RKO (cell line): ENCODE results near the gene KIF12.
"Not testable (repeated sequence)": the region's sequence is repeated elsewhere in the genome, so short reads cannot be mapped to it uniquely, and the experiment has no call there.

Experiments used
- DNase-seq: peaks from one replicate; pipeline ENCODE4 v3.0.0-alpha.2; 2016; ENCODE audit warnings: low spot score

KIF12 gene

DNA sequence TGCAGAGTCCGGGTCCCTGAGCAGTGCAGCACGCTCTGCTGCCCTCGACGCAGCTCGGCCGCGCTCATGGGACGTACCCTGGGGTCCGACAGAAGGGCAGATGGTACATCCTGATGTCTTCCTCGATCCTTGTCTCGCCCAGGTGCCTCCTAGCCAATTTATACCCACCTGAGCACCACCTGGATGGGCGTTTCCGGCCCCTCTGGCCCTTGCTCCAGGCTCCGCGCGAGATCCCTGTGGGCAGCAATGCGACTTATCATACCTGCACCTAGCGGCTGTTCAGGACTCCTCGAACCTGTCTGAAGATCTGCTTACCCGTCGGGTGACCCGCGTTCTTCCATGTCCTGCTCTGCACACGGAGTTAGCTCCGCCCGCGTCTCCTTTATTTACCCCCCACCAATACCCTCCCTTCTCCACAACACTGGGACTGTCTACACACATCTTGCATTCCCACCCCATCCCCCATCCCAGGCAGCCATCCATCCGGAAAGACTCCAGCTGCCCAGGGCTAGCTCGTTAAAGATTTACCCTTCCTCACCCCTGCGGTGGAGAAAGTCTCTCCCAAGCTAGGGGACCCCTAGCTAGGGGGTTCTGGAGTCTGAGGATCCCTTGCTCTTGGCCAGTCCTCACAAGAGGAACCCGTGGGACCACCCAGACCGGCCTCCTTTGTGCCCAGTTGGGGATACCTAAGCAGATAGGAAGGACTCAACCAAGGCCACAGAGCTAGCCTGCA is at the start of gene KIF12:
Gene KIF12, minus strand, starts transcription at position 357 of the 733 bp plus-strand sequence. Its CDS starts 16 bp downstream, at position 341.
- DNase-seq = no peak

DNA sequence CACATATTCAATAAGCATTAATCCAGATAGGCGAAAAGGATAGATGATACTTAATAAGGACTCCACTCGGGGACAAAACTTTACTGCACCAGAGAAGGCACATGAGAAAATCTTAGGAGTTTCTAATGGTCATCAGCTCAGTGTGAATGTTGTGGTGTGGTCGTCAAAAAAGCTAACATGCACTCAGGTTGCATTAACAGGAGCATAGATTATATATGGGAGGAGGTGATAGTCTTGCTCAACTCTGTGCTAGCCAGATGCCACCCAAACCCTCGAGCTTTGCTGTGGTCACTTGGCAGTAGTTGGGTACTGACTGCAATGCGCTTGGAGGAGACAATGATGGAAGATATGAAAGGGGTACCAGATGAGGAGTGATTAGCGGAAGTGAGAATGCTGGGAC is 47.6 kb upstream of the KIF12 start:
- DNase-seq = no peak

DNA sequence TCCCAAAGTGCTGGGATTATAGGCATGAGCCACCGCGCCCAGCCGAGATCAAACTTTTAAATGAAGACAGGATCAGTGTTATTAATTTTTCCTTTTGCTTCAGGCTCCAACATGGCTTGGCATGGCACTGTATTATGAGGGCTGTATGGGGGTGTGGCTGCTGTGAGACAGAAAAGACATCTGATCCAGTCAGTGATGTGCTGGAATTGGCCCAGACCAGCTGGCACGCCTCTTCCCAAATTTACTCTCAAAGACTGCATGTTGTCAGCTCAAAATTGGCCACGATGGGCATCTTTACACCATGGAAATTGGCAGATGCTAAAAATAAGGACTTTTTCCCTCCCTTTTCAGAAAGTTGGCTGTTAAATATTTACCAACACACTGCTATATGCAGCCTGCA is 44.1 kb upstream of the KIF12 start:
- no peak for DNase-seq

DNA sequence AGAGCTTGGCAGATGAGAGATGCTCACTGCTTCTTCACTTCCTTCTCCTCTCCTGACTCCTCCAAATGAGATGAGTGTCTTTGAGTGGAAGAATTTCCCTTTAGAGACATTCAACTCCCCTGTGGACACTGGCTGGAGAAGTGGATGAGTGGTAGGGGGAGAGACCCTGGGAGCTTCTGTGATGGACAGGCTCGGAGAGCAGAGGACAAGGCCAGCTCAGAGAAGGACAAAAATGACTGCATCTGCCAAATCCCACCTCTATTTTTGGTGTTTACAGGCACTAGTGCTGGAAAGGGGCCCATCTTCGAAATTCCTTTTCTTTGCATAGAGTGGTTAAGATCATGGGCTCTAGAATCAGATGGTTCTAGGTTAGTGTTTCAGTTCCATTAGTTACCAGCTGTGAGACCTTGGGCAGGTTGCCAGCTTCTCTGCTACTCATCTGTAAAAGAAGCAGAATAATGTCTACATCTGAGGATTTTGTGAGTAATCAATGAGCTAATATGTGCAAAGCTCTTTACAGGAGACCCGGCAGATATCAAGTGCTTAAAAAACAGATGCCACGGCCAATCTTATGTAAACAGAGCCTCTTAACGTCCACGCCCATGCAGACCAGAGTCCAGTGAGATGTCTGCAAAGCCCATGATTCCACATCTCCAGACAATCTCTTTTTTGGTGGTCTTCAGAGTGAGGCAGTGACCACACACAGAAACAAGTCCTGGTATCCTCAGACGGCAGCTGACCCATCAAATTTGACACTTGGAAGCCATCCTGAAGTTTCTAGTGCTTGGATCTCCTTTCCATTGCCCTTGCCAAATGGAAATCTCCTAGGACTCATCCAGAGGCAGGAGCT is 42.7 kb upstream of the KIF12 start:
- peak; percentile 17 for DNase-seq

DNA sequence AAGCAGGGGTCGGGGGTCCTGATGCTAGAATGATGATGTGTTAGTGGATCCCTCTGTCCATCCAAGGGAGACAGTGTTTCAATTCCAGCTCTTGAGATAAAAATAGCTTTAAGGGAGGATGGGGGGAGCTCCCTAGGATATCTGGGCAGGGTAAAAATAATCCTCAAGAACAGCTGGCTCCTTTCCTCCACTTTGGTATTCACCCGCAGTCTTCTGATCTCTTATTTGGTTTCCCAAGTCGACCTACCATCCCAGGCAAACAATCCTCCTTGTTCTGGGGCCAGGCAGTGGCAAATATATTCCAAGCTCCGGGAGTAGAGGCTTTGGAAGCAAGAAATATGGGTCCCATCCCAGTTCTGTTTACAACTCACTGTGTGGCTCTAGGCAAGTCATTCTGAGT is 41.8 kb upstream of the KIF12 start:
- no peak for DNase-seq

DNA sequence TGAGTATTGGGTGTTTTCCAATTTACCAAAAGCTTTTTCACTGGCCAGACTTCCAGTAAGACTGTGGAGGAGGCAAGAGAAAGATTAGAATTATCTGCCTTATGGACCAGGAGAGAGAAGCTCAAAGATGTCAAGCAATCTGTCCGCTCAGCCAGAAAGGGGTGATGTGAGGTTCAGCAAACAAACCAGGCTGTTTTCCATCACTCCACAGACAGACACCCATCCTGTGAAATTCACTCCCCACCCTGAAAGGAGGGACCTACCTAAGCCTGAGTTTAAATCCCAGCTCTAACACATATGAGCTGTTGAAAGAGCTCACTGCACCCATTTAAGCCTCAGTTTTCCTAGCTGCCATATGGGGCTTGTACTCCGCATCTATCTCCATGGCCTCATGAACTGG is 41.3 kb upstream of the KIF12 start:
- no peak for DNase-seq

DNA sequence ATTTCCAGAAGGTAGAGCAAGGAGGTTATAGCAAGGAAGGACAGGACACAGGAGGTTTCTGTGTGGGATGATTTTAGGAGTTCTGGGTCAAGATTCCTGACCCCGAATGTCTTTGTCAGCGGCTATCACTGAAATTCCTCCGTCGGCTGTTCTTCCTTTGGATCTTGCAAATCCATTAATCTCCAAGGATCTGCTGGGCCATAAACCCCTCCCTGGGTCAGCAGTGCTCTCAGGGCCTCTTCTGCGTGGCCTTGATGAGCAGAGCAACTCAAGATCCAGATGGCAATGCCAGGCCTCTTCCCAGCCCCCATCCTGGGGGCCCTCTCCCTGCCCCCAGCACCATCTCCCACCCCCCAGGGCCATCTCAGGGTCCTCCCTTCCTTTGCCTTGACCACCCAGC is 40.0 kb upstream of the KIF12 start:
- DNase-seq = no peak

DNA sequence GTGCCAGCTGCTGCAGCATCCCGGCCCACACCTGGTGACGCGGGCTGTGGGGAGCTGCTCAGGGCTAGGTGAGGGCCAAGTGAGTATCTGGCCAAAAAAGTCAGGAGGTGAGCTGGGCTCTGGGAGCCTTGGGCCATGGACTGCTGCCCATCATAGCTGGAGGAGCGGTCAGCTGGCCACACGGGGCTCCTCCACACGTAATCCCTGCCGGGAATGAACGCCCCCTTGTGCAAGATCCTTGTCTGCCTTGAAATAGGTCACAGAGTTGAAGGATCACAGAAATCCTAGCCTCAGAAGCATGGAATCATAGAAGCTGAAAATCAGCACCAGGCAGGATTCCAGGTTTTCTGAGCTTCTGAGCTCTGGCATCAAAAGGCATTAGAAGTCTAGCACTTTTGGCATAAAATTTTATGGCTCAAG is 39.5 kb upstream of the KIF12 start:
- DNase-seq = no peak

DNA sequence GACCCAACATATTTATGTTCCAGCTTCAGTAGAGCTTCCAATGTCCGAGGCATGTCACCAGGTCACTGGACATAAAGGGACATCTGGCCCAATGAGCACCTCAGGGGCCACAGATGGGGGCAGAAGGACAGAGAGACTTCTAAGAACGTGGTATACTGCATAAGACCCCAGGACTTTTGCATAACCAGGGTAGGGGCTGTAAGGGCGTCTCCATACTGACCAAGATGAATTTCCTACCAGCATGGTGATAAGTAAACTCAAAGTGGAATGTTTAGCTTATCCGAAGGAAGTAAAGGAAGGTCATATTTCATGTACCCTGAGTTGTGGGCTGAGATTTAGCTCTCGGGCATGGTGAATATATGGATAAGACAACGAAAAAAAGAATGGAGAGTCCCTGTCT is 38.7 kb upstream of the KIF12 start:
- no peak for DNase-seq

DNA sequence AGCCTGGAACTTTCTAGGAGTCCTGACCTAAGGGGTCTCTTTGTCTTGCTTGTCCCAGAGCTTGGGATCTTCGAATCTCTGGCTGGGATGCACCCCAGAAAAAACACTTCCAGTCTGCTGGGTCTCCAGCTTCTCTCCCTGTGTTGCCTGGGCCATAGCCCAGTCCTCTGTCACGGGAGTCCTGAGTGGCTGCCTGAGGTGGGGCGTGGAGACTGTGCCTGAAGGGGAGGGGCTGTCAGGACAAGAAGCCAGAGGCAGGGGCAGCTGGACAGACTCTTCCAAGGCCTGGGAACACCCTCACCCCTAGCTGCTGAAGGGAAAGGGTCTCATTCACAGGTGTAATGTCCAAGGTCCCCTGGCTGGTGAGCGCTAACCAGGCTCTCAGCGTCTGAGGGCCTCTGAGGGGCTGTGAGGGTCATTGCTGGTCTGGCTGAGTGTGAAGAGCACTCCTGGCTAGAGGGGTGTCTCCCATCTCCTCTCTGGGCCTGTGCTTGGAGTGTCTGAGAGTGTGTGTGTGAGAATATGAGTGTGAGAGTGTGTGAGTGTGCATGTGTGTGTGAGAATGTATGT is 35.8 kb upstream of the KIF12 start:
- no peak for DNase-seq

DNA sequence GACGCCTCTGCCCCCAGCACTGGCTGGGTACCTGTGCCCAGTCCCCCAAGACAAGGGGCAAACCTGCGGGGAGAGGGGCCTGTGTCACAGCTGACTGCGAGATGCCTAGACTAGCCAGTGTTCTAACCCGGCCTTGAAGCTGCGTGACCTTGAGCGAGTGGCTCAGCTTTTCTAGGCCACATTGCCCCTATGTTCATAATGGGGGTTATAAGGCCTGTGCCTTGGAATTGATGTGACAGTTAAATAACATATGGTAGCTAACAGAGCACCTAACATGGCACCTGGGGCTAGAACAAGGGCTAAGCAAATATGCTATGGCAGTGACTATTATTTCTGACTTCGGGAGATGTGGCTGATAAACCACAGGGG is 33.4 kb upstream of the KIF12 start:
- DNase-seq = no peak

DNA sequence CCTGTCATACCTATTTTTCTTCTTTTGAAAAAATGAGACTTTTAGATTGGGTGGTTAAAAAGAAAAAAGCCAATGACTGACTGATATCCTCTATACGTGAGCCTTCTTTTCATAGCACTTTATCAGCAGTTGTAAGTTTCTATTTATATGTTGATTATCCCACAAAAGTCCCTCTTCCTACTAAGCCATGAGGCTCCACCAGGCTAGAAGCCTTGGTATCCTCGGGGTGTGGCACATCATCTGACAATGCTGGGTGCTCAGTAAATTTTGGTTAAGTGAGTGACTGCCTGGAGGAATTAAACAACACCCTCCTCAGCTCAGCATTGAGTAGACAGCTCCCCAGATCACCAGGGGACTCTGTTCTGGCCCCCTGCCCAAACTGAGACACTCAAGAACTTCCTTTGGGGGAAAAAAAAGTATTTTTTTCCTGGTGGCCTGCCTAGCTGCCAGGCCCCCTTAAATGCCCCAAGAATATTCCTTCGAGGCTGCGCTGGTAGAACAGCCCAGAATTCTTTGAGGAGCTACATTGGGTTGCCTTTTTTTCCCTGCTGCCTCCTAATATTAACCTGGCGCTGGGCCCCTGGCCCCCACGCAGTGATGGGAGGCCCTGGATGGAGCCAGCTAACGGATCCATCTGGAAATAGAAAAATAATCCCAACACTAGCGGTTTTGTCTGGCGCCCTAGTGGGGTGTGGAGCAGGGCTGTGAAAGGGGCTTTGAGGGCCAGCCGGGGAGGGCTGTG is 32.9 kb upstream of the KIF12 start:
- no peak for DNase-seq

DNA sequence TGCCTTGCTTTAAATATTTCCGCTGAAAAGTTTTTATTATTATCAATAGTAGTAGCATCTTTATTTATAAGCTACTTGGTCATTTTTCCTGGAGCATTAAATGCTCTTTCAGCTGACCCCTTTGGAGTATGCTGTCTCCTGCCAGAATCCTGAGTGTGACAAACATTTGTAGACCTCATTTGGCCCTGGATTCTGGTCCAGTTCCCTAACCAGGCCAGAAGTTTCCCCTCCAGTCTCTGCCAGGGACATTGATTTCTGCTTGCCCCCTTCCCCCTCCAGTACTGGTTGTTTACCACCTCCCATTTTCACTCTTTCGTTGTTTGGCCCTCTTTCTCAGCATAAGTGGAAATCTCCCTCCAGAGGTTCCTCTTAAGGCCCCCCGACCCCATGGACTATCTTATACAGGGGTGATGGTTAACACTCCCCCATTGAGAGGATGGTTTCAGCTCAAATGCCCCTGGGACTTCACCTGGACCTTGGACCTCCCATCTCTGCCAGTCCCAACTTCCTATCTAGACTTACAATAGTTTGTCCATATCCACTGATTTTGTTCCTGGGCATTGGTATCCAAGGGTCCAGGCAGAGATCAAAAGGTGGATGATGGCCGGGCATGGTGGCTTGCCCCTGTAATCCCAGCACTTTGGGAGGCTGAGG is 31.7 kb upstream of the KIF12 start:
- no peak for DNase-seq

DNA sequence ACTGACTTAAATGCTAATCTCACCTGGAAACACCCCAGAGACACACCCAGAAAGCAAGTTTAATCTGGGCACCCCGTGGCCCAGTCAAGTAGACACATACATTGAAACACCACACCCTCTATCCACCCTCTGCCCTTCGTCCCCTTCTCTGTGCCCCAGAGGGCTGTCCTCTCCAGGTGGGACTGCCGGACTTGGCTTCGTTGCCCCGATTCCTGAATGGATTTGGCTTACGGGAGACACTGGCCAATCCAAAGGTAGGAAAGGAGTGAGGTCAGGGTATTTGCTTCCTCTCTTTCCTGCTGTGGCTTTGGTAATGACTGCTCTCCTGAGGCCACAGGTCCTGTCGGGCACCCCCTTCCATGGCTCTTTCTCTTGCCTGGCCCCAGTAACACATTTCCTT is 31.0 kb upstream of the KIF12 start:
- no peak for DNase-seq

DNA sequence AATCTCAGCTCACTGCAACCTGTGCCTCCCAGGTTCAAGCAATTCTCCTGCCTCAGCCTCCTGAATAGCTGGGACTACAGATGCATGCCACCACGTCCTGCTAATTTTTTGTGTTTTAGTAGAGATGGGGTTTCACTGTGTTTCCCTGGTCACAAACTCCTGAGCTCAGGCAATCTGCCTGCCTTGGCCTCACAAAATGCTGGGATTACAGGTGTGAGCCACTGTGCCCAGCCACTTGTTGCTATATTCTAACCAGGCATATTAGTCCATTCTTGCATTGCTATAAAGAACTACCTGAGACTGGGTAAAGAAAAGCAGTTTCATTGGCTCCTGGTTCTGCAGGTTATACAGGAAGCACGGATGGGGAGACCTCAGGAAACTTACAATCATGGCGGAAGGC is 29.7 kb upstream of the KIF12 start:
- not testable (repeated sequence) for DNase-seq

DNA sequence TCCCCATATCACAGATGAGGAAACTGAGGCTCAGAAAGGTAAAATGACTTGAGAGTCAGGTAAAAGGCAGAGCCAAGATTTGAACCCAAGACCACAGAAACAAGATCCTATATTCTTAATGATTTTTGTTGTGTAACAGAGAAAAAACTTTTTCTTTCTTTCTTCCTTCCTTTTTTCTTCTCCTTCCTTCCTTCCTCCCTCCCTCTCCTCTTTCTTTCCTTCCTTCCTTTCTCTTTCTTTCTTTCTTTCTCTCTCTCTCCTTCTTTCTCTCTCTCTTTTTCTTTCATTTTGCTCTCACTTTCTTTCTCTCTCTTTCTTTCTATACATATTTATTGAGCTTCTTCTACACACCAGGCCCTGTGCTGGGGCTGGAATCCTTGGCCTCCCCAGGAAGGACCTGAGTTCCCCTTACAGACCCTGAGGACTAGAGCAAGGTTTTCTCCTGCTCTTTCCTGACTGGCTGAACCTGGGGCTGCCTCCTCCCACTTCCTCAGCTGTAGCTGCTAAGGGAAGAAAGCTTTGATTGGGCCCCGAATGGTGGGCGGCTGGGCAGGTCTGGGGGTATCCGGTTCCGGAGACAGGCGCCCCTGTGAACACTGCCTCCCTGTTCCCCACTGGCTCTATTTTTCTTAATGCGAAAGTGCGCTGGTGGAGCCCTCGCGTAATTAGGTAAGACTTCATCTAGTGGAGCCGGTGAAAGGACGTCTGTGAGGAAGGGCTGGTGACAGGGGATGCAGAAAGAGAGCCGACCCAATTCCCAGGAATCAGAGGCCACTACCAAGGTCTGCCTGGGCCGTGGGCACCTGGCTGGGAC is 27.4 kb upstream of the KIF12 start:
- DNase-seq = no peak

DNA sequence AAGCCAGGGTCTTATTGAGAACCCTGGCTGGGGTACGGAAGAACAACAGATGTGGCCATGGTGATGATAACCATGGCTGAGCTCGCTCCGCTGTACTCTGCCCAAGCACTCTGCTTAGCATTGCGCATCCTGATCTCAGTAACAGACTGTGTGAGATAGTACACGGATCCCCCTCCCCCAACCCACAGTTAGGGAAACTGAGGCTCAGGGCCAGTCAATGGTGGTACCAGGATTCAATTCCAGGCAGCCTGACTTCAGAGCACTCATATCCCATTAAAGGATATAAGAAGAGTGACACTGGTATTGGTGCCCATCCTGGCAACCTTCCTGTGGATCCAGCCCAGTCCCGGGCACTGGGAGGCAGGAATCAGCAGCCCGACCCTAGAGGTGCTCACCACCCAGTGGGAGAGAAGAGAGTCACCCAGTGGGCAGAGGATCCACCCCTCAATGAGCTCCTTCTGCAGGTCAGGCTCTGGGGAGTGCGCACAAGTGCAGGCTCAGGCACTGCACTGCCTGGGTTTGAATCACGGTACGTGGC is 26.5 kb upstream of the KIF12 start:
- no peak for DNase-seq

DNA sequence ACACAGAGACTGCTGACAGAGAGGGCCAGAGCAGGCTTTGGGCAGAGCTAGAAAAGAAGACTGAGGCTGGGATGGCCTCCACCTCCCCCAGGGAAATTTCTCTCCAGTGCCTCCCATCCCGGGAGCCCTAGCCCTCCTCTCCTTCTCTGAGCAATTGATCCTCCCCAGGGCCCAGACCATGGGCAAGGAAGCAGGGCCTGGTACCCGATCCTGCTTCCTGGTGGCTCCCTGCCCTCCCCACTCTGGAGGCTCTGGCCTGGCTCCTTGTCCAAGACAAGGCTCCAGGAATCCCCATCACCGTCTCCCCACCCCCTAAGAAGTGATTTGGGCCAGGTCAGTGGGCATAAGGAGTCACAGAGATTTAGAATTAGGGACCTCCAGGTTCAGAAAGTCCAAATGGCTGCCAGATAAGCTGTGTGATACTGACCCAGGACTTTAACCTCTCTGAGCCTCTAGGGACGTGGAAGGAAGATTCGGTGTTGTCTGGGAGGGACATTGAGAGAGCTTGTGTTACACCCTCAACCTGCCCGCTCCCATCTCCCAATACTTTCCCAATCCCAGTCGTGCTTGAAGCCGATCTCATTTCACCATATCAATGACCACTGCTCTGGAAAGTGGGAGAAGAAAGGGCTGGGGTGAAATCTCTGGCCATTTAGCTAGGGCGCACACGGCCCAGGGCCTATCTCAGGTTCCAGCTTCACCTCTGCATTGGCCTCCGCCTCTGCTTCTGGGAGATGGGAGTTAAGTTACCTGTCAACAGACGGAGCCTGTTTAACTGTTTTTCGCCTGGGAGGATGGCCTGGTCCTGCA is 25.8 kb upstream of the KIF12 start:
- DNase-seq = no peak

DNA sequence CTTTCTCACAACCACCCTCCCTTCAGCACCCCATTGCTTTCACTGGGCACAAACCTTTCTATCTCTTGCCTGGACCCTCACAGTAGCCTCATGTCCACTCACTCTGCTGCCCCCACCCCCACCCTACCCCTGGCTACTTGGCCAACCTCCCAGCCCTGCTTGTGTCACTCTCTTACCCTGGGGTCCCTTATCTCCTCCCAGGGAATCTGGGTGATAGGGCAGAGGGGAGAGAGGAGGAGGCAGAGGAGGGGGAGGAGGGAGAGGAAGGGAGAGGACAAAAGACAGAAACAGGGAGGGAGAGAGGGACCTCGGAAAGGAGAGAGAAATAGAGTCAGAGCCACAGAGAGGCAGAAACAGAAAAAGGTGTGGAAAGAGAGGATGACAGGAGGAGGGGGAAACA is 25.0 kb upstream of the KIF12 start:
- DNase-seq = no peak
